Measurements from ENCODE around the gene GRIA1.

The GRIA1 gene

DNA sequence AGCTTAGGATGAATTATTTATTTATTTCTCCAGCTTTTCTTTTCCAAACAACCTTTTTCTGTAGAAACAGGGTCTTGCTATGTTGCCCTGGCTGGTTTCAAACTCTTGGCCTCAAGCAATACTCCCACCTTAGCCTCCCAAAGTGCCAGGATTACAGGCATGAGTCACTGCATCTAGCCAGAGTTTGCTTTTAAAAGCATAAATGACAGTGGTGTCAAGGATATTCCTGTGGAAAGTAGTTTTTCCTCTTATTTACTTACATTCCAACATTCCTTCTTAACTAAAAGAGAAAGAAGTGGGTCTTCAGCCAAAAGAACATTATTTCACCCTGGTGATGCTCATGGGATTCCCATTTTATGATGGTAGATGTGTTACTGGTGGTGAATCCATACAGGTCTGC lies 62.4 kb downstream of the GRIA1 start:
- no peak for DNase-seq

DNA sequence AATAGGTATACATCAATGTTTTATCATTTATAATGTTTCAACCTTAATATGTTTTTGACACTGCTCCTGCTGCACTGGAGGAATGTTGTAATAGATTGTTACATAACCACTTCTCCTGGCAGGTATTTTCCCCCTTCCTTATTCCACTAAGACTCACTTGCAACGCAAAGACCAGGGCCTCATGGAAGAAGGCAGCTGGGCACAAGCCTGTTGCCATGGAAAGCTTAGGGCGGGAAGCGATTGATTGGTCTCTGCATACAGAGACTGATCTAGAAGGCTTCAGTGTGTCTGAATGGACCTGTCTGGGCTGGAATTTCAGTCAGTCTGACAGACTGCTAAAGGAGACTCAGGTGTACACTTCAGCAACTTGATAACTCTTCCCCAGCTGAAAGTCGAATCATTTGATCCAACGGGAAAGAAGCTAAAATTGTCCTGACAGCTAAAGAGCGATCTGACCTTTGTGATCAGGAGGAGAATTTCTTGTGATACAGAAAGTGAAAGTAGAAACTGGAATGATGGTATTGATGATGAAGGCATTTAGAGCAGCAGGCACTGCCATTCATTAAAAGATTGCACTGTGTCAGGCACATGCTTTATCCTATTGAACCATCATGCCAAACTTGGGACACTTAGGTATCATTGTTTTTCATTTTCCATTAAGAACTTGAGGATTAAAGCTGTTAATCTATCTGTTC lies 65.1 kb downstream of the GRIA1 start:
- DNase-seq: no peak

DNA sequence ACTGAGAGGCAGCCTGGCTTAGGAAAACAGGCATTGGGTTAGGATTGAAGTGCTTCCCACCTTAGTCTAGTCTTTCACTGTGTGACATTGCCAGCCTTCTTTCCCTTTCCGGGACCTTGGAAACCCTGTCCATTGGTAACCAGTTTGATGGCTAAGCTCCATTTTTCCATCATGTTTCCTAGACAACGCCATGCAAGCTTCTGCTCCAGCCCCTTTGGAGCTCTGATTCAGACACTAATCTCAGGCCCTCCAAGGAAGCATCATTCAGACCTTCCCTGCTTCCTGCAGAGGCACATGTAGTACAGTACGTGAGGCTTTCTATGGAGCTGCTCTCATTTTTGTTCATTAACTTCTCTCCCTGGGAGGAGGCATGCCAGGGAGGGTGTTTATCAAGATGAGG lies 68.5 kb downstream of the GRIA1 start:
- DNase-seq: no peak

GRCh38 chr5:153559926-153560325 lies 69.5 kb downstream of the GRIA1 start:
- no peak for DNase-seq

- no peak for DNase-seq
Observed at GRCh38 chr5:153562189-153562588, 71.7 kb downstream of the GRIA1 start.

DNA sequence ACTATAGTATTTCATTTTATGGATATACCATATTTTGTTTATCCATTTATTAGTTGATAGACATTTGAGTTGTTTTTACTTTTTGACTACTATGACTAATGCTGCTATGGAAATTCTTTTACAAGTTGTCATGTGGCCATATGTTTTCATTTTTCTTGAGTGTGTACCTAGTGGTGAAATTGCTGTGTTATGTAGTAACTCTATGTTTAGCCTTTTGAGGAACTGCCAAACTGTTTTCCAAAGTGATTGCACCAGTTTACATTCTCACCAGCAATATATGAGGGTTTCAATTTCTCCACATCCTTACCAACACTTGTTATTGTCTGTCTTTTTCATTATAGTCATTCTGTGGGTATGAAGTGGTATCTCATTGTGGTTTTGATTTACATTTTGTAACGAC lies 75.4 kb downstream of the GRIA1 start:
- no peak for DNase-seq

GRCh38 chr5:153569036-153569435 lies 78.6 kb downstream of the GRIA1 start:
- DNase-seq: no peak

GRCh38 chr5:153571162-153571561 lies 80.7 kb downstream of the GRIA1 start:
- DNase-seq: no peak

DNA sequence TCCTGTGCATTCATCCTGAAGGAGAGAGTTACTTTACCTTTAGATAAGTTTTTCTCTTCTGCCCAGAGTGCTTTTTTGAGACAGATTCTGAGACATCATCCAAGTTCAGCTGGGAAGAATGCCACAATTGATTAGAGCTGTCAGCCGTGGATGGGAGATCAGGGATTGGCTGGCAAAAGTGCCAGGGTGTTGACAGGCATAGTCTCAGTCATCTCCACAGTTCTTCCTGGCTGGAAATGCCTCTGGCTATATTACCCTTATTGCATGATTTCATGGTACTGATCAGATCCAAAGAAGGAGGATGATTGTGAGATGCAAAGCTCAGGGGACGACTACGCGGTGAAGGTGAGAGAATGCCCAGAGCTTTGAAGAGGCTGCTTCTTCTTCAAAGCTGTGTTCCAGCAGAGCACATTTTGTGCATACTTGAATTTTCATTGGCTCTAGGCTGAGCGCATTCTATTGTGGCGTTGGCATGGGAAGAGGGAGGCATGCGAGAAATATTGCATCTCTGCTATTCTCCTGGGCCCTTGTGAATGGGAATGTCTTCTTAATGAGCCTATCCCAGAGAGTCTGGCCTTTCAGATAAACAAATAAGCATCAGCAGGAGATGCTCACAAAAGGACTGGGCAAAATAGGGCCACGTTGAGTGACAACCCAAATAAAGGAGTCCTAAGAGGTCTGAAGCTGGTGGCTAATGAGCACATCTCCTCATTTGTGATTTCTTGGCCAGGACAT lies 82.1 kb downstream of the GRIA1 start:
- DNase-seq: no peak

GRCh38 chr5:153573326-153574033 lies 83.0 kb downstream of the GRIA1 start:
- no peak for DNase-seq

DNA sequence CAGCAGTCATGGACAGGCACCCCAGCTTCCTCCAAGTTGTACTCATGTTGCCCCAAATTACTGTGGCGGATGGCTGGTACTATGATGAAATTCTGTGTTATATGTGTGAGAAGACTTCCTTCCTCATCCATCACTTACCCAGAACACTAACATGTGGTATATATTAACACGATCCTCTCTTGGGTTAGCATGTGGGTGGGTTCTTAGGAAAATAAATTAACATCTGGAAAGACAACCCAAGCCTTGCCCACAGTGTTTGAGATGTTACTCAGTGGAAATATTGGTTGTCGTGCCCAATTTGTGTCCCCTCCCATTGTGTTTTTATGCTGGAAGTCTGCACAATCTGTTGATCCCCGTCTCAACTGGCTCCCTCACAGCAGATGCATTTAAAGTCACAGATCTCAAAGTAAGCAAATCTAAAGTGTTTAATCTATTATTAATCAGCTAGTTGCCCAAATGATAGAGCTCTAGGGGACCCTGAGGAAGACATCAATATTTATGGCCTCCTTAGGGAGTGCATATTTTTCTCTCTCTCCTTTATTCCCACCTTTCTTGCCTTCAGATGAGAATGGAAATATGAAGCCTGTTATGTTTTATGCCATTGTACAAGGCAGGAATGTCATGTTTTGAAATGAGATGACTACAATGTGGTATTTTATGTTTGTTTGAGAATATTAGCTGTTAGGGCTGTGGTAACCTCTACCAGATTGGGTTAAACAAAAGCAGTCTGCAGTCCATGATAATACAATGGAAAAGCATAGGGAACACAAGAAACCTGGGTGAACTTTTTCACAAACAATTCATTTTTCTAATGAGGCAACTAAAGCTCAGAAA lies 93.9 kb downstream of the GRIA1 start:
- no peak for DNase-seq

- no peak for DNase-seq
Observed at GRCh38 chr5:153584960-153585359, 94.5 kb downstream of the GRIA1 start.

GRCh38 chr5:153585622-153586277 lies 95.3 kb downstream of the GRIA1 start:
- no peak for DNase-seq

DNA sequence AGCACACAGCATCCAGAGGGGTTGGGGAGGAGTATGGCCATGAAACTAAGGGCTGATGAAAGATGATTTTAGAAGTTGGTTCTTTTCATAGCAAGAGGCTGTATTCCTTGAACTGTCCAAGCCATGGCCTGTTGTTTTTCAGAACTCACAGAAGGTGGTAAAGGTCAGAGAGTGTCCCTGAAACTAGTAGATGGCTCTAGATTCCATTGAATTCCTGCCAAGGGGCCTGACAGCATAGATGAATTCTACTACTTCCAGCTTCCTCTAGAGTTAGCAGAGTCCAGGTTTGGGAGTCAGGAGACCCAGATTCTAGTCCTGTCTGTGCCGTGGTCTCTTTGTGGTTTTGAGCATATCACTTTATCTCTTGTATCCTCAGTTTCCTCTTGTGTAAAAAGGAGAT lies 101.6 kb downstream of the GRIA1 start:
- DNase-seq: no peak

GRCh38 chr5:153594785-153595184 lies 104.3 kb downstream of the GRIA1 start:
- no peak for DNase-seq

DNA sequence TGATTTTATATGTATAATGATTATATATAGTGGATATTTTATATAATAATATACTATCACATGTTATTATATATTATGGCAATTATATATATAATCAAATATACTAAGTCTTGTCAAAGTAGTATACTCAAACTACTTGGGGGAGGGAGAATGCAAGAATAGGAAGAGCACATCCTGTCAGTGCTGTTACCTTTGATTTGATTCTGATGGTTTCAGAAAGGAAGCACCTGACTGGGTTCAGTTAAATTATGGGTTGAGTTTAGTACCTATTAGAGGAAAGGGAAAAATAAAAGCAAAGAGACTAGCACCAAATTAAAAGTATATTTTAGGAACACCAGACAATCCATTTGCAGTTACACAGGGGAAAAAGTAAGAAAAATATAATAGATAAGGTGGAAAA lies 107.6 kb downstream of the GRIA1 start:
- no peak for DNase-seq

DNA sequence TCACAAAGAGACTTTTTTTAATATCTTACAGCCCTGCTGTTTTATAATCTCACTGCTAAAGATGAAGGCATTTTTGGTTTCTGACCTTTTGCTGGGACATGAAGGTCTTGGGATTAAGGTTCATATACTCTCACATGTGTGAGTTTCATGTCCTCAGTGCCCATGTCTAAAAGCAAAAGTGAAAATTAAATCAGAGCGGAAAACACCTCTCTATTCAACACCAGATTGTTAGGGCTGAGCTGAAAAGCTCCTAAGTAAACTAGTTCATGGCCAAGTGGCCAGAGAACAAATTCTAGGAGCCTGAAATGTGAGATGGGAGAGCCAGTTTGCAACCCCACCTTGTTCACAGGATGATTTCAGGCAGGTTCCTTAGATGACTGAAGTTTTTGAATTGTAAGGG lies 110.9 kb downstream of the GRIA1 start:
- DNase-seq: no peak

DNA sequence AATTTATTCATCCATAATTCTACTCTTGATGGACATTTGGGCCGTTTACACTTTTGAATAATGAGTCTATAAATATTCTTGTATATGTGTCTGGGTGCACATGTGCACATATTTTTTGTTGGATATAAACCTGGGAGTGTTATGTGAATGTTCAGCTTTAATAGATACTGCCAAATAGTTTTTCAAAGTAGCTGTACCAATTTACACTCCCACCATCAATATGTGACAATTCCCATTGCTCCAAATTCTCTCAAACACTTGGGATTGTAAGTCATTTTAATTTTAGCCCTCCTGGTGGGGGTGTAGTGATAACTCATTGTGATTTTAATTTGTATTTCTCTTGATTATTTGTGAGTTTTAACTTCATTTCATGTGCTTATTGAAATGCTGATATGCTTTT lies 114.9 kb downstream of the GRIA1 start:
- no peak for DNase-seq

DNA sequence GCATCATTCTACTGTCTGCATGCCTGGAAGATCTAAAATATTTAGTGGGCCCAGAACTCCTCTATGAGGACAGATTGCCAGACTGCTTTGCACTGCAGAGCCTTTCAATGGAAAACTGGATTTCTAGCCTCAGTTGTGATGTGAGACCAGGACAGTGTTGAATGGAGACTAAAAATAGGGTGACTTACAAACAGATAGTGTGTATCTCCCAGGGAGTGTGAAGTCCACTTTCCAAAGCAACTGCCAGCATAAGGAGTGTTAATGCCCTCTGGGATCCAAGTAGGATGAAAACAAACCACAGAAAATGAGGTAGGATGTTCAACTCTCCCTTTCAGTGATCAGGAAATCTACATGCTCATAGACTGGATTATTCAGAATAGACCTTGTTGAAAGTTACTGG lies 119.5 kb downstream of the GRIA1 start:
- no peak for DNase-seq

DNA sequence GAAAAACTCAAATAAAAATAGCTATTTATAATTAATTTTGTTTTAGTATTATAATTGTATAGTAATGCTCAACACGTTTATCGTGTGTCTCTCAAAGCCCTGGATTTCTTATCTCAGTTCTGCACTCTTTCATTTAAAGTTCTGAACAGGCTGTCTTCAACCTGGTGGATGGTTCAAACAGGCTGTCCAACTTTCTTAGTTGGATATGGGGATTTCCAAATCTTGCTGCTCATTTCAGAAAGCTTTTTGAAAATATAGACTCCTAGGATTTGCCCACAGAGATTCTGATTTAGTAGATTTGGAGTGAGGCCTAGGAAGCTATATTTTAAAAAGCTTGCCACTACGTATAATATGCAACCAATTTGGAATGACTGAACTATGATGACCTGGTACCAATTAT lies 120.3 kb downstream of the GRIA1 start:
- no peak for DNase-seq

DNA sequence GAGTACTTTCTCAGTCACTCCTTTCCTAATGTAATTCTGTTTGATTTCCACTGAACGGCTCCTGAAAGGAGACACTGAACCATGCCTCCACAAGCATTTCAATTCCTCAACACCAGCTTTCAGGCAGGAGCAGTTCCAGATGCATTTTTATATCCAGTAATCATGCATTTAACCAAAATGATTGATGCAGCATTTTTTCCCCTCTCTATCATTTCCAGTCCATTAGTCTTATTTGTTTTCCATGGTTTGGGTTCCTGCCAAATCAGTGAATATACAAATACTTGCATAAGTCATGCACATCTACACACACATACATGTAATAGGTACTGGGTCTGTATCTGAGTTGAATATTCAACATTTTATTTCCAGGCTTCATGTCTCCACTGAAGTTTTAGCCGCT lies 122.7 kb downstream of the GRIA1 start:
- no peak for DNase-seq

DNA sequence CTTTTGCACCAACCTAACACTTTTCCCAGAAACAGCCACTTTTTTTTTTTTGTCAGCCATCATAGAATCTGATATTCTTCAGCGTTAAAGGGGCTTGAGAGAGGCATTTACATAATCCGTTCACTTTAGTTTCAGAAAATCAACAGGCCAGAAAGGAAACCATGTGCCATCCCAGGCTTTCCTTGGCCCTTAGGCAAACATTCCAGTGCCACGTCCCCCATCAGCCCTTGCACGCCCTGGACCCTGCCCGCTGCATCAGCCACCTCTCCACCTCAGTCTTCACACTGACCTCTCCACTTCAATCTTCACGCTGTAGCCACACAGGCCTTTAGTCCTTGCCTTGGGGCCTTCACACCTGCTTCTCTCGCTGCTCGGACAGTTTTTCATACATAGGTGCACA lies 123.2 kb downstream of the GRIA1 start:
- no peak for DNase-seq

DNA sequence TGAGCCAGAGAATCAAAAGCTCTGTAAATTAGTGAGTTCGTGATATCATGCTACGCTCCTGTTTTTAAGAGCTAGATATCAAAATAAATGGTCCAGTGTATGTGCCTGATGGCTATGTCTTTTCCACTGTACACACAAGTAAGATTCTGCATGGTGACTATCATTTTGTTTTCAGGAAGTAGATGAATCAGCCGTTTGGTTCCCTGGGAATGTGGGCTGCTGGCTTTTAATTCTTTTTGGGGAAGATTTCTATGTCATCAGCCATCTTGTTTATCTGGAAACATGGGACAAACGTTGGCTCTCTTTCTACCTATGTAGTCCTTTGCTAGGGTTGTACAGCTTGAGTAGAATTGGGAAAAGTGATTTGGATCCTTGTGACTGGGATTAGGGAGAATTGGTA lies 126.7 kb downstream of the GRIA1 start:
- no peak for DNase-seq

Measured in activated CD4-positive, CD25-positive, alpha-beta regulatory T cell (primary cell).